ENCODE measurements around the gene SLC19A1.

Gene SLC19A1

GRCh38 chr21:45537111-45537745 is 5.0 kb downstream of the SLC19A1 start:
- no peak for TF ChIP-seq USF1 (IDR thresholded peaks at IDR 0.05)

GRCh38 chr21:45536301-45537081 is 5.7 kb downstream of the SLC19A1 start:
- TF ChIP-seq TEAD4 (IDR thresholded peaks at IDR 0.05) (no peak), CEBPB (IDR thresholded peaks at IDR 0.05) (no peak), TAF1 (IDR thresholded peaks at IDR 0.05; ENCODE audit: low read depth) (no peak), TCF12 (IDR thresholded peaks at IDR 0.05; ENCODE audit: low read depth) (no peak), MAX (IDR thresholded peaks at IDR 0.05) (no peak), EP300 (IDR thresholded peaks at IDR 0.05; ENCODE audit: borderline replicate concordance) (no peak), FOXM1 (IDR thresholded peaks at IDR 0.05; ENCODE audit: borderline replicate concordance, low read depth) (no peak), USF1 (IDR thresholded peaks at IDR 0.05) (no peak), YY1 (IDR thresholded peaks at IDR 0.05; ENCODE audit: low read depth) (no peak), RAD21 (IDR thresholded peaks at IDR 0.05; ENCODE audit: low read depth) (no peak), NFIC (IDR thresholded peaks at IDR 0.05) (no peak), ZBTB7A (IDR thresholded peaks at IDR 0.05; ENCODE audit: low read depth) (no peak), EGR1 (IDR thresholded peaks at IDR 0.05) (no peak), REST (IDR thresholded peaks at IDR 0.05; ENCODE audit: low read depth) (no peak), CREB1 (IDR thresholded peaks at IDR 0.05; ENCODE audit: low read depth) (no peak)

GRCh38 chr21:45535341-45536081 is 6.7 kb downstream of the SLC19A1 start:
- TF ChIP-seq ZBTB7A (IDR thresholded peaks at IDR 0.05; ENCODE audit: low read depth) (no peak), CREB1 (IDR thresholded peaks at IDR 0.05; ENCODE audit: low read depth) (no peak), MAX (IDR thresholded peaks at IDR 0.05) (no peak), EGR1 (IDR thresholded peaks at IDR 0.05) (no peak), RAD21 (IDR thresholded peaks at IDR 0.05; ENCODE audit: low read depth) (no peak), REST (IDR thresholded peaks at IDR 0.05; ENCODE audit: low read depth) (no peak), USF1 (IDR thresholded peaks at IDR 0.05) (no peak), CEBPB (IDR thresholded peaks at IDR 0.05) (no peak), EP300 (IDR thresholded peaks at IDR 0.05; ENCODE audit: borderline replicate concordance) (no peak), TCF12 (IDR thresholded peaks at IDR 0.05; ENCODE audit: low read depth) (no peak), TEAD4 (IDR thresholded peaks at IDR 0.05) (no peak), NFIC (IDR thresholded peaks at IDR 0.05) (no peak)

- TF ChIP-seq RAD21 (IDR thresholded peaks at IDR 0.05; ENCODE audit: low read depth) (no peak), CREB1 (IDR thresholded peaks at IDR 0.05; ENCODE audit: low read depth) (no peak), ZBTB7A (IDR thresholded peaks at IDR 0.05; ENCODE audit: low read depth) (no peak), MAX (IDR thresholded peaks at IDR 0.05) (no peak), EP300 (IDR thresholded peaks at IDR 0.05; ENCODE audit: borderline replicate concordance) (no peak), TAF1 (IDR thresholded peaks at IDR 0.05; ENCODE audit: low read depth) (no peak), USF1 (IDR thresholded peaks at IDR 0.05) (no peak), NFIC (IDR thresholded peaks at IDR 0.05) (no peak), EGR1 (IDR thresholded peaks at IDR 0.05) (no peak), YY1 (IDR thresholded peaks at IDR 0.05; ENCODE audit: low read depth) (no peak), FOXM1 (IDR thresholded peaks at IDR 0.05; ENCODE audit: borderline replicate concordance, low read depth) (no peak), CEBPB (IDR thresholded peaks at IDR 0.05) (no peak), REST (IDR thresholded peaks at IDR 0.05; ENCODE audit: low read depth) (no peak), TCF12 (IDR thresholded peaks at IDR 0.05; ENCODE audit: low read depth) (no peak), TEAD4 (IDR thresholded peaks at IDR 0.05) (no peak)
Observed at GRCh38 chr21:45534636-45535331, 7.5 kb downstream of the SLC19A1 start.

Data from Ishikawa (cell line).